HL-60 (cell line): Measurements from ENCODE around the gene TMEM9.

Experiments
- CTCF ChIP-seq: IDR thresholded peaks from one replicate; pipeline ENCODE4 v1.5.1; 2011; ENCODE audit warnings: low read length, control low read depth, inconsistent platforms; ENCODE audit not compliant: insufficient read depth
- GABPA ChIP-seq: IDR thresholded peaks from 2 replicates; pipeline ENCODE4 v1.6.1; 2012; ENCODE audit warnings: low read depth
- POLR2AphosphoS5 ChIP-seq: IDR thresholded peaks from 2 replicates; pipeline ENCODE4 v1.6.1; 2012; ENCODE audit warnings: low read depth
- REST ChIP-seq: IDR thresholded peaks from 2 replicates; pipeline ENCODE4 v1.6.1; 2012; ENCODE audit warnings: low read depth; ENCODE audit not compliant: insufficient replicate concordance

GRCh38 chr1:201116091-201116490 lies 38.2 kb downstream of the TMEM9 start:
- no peak for TF ChIP-seq CTCF
- no peak for TF ChIP-seq POLR2AphosphoS5
- no peak for TF ChIP-seq REST
- no peak for TF ChIP-seq GABPA
